ENCODE data around the gene SPNS1.

DNA sequence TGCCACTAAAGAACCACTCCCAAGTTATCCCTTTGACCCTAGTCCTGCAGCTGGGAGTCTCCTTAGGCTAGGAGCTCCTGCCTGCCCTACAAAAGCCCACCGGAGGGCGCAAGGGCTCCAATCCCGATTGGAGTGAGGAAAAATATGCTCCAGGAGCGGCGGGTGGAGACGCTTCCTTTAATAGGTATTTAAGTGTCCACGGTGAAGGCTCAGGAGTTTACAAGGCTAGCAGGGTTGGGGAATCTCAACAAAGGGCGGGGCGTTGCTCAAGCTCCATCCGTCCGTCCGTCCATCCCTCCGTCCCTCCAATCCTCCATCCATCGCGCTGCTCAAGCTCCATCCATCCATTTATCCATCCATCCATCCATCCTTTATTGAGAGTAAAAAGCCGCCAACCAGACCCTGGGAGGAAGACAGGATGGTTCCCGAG, 556 bp upstream of the SPNS1 start:
- TF ChIP-seq POLR2A (IDR thresholded peaks at IDR 0.05), result no peak
- TF ChIP-seq, protein P1, sequence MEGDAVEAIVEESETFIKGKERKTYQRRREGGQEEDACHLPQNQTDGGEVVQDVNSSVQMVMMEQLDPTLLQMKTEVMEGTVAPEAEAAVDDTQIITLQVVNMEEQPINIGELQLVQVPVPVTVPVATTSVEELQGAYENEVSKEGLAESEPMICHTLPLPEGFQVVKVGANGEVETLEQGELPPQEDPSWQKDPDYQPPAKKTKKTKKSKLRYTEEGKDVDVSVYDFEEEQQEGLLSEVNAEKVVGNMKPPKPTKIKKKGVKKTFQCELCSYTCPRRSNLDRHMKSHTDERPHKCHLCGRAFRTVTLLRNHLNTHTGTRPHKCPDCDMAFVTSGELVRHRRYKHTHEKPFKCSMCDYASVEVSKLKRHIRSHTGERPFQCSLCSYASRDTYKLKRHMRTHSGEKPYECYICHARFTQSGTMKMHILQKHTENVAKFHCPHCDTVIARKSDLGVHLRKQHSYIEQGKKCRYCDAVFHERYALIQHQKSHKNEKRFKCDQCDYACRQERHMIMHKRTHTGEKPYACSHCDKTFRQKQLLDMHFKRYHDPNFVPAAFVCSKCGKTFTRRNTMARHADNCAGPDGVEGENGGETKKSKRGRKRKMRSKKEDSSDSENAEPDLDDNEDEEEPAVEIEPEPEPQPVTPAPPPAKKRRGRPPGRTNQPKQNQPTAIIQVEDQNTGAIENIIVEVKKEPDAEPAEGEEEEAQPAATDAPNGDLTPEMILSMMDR (IDR thresholded peaks at IDR 0.05), result peak in 1 of 3 donors; percentile 16
